HUES48 (cell line): ENCODE results near the gene PIK3C2G.

Experiments
- H3K27ac ChIP-seq: one replicate; pipeline ENCODE4 v1.7.0; 2013; ENCODE audit warnings: low read depth, low read length, inconsistent platforms
- H3K27me3 ChIP-seq: 2 replicates; pipeline ENCODE4 v1.6.1; 2013; ENCODE audit warnings: mild to moderate bottlenecking, low read length; ENCODE audit not compliant: control insufficient read depth, insufficient read depth
- H3K36me3 ChIP-seq: 2 replicates; pipeline ENCODE4 v1.6.1; 2013; ENCODE audit warnings: low read length; ENCODE audit not compliant: control insufficient read depth, insufficient read depth
- H3K4me1 ChIP-seq: 2 replicates; pipeline ENCODE4 v1.6.1; 2013; ENCODE audit warnings: mild to moderate bottlenecking, low read length; ENCODE audit not compliant: control insufficient read depth, insufficient read depth
- H3K4me3 ChIP-seq: 2 replicates; pipeline ENCODE4 v1.5.1; 2013; ENCODE audit warnings: mild to moderate bottlenecking, low read depth, low read length
- H3K9ac ChIP-seq: 2 replicates; pipeline ENCODE4 v1.6.1; 2013; ENCODE audit warnings: mild to moderate bottlenecking, low read depth, low read length, moderate library complexity
- H3K9me3 ChIP-seq: 2 replicates; pipeline ENCODE4 v1.6.1; 2013; ENCODE audit warnings: low read length; ENCODE audit not compliant: control insufficient read depth, insufficient read depth

The PIK3C2G gene, protein sequence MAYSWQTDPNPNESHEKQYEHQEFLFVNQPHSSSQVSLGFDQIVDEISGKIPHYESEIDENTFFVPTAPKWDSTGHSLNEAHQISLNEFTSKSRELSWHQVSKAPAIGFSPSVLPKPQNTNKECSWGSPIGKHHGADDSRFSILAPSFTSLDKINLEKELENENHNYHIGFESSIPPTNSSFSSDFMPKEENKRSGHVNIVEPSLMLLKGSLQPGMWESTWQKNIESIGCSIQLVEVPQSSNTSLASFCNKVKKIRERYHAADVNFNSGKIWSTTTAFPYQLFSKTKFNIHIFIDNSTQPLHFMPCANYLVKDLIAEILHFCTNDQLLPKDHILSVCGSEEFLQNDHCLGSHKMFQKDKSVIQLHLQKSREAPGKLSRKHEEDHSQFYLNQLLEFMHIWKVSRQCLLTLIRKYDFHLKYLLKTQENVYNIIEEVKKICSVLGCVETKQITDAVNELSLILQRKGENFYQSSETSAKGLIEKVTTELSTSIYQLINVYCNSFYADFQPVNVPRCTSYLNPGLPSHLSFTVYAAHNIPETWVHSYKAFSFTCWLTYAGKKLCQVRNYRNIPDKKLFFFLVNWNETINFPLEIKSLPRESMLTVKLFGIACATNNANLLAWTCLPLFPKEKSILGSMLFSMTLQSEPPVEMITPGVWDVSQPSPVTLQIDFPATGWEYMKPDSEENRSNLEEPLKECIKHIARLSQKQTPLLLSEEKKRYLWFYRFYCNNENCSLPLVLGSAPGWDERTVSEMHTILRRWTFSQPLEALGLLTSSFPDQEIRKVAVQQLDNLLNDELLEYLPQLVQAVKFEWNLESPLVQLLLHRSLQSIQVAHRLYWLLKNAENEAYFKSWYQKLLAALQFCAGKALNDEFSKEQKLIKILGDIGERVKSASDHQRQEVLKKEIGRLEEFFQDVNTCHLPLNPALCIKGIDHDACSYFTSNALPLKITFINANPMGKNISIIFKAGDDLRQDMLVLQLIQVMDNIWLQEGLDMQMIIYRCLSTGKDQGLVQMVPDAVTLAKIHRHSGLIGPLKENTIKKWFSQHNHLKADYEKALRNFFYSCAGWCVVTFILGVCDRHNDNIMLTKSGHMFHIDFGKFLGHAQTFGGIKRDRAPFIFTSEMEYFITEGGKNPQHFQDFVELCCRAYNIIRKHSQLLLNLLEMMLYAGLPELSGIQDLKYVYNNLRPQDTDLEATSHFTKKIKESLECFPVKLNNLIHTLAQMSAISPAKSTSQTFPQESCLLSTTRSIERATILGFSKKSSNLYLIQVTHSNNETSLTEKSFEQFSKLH (N-terminal part only)

DNA sequence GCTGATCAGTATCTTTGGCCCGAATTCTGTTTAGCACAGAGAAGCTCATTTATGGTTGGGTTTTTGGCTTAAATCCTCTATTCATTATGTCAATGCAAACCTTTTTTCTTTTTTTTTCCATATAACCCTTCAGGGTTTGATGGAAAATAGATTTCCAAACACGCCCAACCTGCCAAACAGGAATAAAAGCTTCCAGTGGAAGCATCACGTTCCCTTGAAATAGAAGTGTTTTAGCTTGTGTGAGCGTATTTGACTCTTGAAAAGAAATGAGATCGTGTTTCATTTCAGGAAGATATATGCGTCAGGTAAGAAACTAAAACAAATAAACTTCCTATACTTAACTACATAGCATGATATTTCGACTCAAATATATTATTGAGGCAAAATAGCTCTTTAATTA lies at the start of gene PIK3C2G:
PIK3C2G (plus strand) TSS at position 246 of the 400 bp plus-strand sequence. CDS start 20,564 bp downstream, outside the sequence.
- no peaks in the 10 kb centered on the region for H3K27me3 ChIP-seq
- no peaks in the 10 kb centered on the region for H3K36me3 ChIP-seq
- no peak within 1 kb of the TSS for H3K27ac ChIP-seq

DNA sequence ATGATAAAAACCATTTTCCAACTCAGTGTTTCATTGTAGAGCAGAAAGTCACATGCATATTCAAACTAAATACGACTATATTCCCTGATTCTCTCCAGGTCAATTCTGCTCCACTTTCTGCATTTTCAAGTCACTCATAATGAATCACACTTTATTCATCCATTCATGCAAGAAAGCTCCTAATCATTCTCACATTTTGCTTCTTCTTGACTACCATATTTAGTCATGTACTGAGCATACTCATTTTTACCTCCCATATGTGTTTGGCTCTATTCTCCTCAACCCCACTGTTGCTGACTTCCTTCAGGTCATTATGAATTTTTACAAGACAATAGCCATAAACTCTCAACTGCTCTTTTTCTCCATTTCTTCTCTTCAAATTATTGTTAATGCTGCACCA lies 43.4 kb upstream of the PIK3C2G start:
- no peaks in the 10 kb centered on the region for H3K27me3 ChIP-seq
- no peaks in the 10 kb centered on the region for H3K36me3 ChIP-seq
- no peak overlapping the region for H3K9ac ChIP-seq
- H3K27ac ChIP-seq = no peak overlapping the region
- H3K4me1 ChIP-seq = no peaks in the 10 kb centered on the region; the same call in 1 of the 2 replicates
- H3K4me3 ChIP-seq = no peak overlapping the region
- H3K9me3 ChIP-seq = no peaks in the 10 kb centered on the region

More for the DNA sequence above, at the start of gene PIK3C2G:
- H3K4me1 ChIP-seq = 0 out of 2 replicates have a peak, but pooled peaks cover 9% of the 10 kb centered on the region
- no peaks in the 10 kb centered on the region for H3K9me3 ChIP-seq
- no peak within 1 kb of the TSS for H3K9ac ChIP-seq
- H3K4me3 ChIP-seq = no peak within 1 kb of the TSS

- Histone ChIP-seq H3K27me3 (no peaks in the 10 kb centered on the region), H3K9me3 (no peaks in the 10 kb centered on the region), H3K4me3 (no peak overlapping the region), H3K9ac (no peak overlapping the region), H3K27ac (no peak overlapping the region), H3K4me1 (peaks cover 14% of the 10 kb centered on the region; the same call in 1 of the 2 replicates), H3K36me3 (no peaks in the 10 kb centered on the region)
These were observed 39.6 kb upstream of the PIK3C2G start for GRCh38 chr12:18221726-18222125.

- no peak overlapping the region for H3K9ac ChIP-seq
- H3K4me1 ChIP-seq = peaks cover 14% of the 10 kb centered on the region; the same call in 1 of the 2 replicates
- no peak overlapping the region for H3K4me3 ChIP-seq
- no peaks in the 10 kb centered on the region for H3K9me3 ChIP-seq
- no peaks in the 10 kb centered on the region for H3K36me3 ChIP-seq
- no peaks in the 10 kb centered on the region for H3K27me3 ChIP-seq
- no peak overlapping the region for H3K27ac ChIP-seq
These were observed 38.6 kb upstream of the PIK3C2G start for GRCh38 chr12:18222699-18223098.

DNA sequence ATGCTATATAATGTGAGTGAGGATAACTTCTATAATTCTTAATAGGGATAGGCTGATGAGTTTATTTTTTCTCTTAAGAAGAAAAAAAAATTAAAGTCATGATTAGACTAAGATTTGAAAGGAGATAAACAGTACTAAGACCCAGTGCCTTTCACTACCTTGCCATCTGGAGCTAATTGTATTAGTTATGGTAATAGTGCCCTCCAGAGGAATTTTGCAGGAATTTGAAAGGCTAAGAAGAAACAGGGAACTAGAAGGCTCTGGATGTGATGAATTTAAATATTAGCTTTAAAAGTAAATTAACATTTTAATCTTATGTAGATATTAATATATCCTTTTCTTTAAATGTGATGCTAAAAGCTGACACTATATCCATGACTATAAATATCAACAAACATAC lies 36.6 kb upstream of the PIK3C2G start:
- Histone ChIP-seq H3K27me3 (no peaks in the 10 kb centered on the region), H3K9ac (no peak overlapping the region), H3K36me3 (no peaks in the 10 kb centered on the region), H3K4me1 (peaks cover 14% of the 10 kb centered on the region; the same call in 1 of the 2 replicates), H3K27ac (no peak overlapping the region), H3K9me3 (no peaks in the 10 kb centered on the region), H3K4me3 (no peak overlapping the region)

DNA sequence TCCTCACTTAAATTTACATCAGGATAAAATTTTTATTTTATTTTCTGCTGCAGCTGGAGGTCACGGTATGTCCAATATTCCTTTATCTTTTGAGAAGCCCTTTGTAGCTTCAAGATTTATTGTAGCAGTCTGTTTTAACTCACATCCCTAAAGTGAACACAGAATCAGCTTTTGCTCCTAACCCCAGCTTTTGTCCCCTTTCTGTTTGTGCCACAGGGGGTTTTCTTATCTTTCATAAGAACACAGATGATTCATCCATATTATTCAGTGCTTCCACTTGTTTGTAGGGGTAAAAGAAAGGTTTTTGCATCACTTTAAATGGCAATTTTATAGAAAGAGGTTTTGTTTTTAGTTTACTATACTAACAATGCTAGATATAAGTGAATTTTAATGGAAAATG lies 21.8 kb upstream of the PIK3C2G start:
- H3K4me1 ChIP-seq = no peaks in the 10 kb centered on the region; the same call in 1 of the 2 replicates
- no peaks in the 10 kb centered on the region for H3K36me3 ChIP-seq
- H3K9ac ChIP-seq = no peak overlapping the region
- no peak overlapping the region for H3K27ac ChIP-seq
- H3K4me3 ChIP-seq = no peak overlapping the region
- H3K27me3 ChIP-seq = no peaks in the 10 kb centered on the region
- H3K9me3 ChIP-seq = 0 out of 2 replicates have a peak, but pooled peaks cover 5% of the 10 kb centered on the region

DNA sequence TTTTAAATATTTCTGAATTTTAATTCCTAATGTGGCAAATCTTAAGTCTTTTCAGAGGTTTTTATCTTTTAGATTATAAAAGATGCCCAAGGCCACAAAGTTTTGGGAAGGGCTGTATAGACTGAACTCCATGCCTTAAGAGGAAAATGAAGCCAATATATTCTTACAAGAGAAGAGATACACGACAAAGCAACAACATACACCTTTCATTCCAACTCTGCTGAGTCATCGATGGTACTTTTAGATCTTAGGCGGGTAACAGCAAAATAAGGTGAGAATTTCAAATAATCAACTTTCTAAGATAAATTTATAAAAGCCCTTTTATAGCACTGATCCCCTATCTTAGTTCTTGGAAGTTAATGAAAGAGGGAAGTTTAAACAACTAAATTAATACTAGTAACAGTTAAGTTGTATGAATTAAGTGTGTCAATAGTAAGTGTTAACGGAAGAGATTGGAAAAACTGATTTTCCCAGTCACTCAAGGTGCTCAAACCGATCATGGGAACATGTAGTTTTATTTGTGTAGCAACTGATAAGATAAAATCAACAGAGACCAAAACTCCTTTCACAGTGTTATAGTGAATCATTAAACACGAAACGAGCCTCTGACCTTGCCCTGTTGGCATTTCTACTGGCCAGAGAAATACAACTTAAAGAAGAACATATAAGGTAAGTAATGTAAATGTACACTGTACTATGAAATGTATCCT lies 18.8 kb upstream of the PIK3C2G start:
- H3K27me3 ChIP-seq = no peaks in the 10 kb centered on the region
- H3K9ac ChIP-seq = no peak overlapping the region
- no peak overlapping the region for H3K4me3 ChIP-seq

GRCh38 chr12:18243238-18243637 lies 18.1 kb upstream of the PIK3C2G start:
- H3K9ac ChIP-seq = no peak overlapping the region
- no peaks in the 10 kb centered on the region for H3K27me3 ChIP-seq
- no peaks in the 10 kb centered on the region for H3K9me3 ChIP-seq
- no peaks in the 10 kb centered on the region; the same call in 1 of the 2 replicates for H3K4me1 ChIP-seq
- no peak overlapping the region for H3K4me3 ChIP-seq
- no peak overlapping the region for H3K27ac ChIP-seq
- H3K36me3 ChIP-seq = no peaks in the 10 kb centered on the region

More for the DNA sequence above, 18.8 kb upstream of the PIK3C2G start:
- no peaks in the 10 kb centered on the region; the same call in 1 of the 2 replicates for H3K4me1 ChIP-seq
- no peaks in the 10 kb centered on the region for H3K36me3 ChIP-seq
- H3K27ac ChIP-seq = no peak overlapping the region
- 0 out of 2 replicates have a peak, but pooled peaks cover 2% of the 10 kb centered on the region for H3K9me3 ChIP-seq

- Histone ChIP-seq H3K4me3 (no peak overlapping the region), H3K27me3 (no peaks in the 10 kb centered on the region), H3K27ac (no peak overlapping the region), H3K9ac (no peak overlapping the region), H3K4me1 (peaks cover 7% of the 10 kb centered on the region; the same call in 1 of the 2 replicates), H3K36me3 (no peaks in the 10 kb centered on the region), H3K9me3 (no peaks in the 10 kb centered on the region)
These were observed 15.3 kb upstream of the PIK3C2G start for GRCh38 chr12:18246066-18246465.
